NCI-H187 (cell line): ENCODE results near the gene RAB11FIP4.

Experiments used
- DNase-seq, 2 experiments: peaks; one replicate each; lab custom pipeline; 2025; lab: John Stamatoyannopoulos, UW

The RAB11FIP4 gene

DNA sequence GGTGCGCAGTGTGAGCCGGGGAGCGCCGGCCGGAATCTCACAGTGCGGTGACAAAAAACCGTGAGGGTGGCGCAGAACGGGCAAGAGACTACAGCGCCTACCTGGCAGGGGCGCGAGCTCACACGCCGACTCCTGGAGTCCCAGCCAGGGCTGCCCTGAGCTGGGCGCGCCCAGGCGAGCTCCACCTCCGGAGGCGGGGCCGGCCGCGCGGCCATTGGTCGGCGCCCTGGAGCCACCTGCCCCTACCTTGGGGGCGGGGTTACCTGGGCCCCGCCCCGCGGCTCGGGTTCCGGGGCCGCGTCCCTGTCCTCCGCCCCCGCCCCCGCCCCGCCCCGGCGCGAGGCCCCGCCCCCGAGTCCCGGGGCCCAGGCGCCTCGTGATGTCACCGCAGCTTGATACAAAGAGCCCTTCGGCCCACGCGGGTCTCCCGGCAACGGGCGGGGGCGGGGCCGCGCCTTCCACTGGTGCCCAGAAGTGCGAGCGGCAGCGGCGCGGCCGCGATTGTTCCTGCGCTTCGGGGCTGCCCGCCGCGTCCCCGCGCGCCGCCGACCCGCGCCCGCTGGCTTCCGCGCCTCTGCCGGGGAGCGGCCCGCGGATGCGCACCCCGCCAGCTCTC is 96.3 kb downstream of the RAB11FIP4 start:
- DNase-seq = peak; percentile 89 to 92

DNA sequence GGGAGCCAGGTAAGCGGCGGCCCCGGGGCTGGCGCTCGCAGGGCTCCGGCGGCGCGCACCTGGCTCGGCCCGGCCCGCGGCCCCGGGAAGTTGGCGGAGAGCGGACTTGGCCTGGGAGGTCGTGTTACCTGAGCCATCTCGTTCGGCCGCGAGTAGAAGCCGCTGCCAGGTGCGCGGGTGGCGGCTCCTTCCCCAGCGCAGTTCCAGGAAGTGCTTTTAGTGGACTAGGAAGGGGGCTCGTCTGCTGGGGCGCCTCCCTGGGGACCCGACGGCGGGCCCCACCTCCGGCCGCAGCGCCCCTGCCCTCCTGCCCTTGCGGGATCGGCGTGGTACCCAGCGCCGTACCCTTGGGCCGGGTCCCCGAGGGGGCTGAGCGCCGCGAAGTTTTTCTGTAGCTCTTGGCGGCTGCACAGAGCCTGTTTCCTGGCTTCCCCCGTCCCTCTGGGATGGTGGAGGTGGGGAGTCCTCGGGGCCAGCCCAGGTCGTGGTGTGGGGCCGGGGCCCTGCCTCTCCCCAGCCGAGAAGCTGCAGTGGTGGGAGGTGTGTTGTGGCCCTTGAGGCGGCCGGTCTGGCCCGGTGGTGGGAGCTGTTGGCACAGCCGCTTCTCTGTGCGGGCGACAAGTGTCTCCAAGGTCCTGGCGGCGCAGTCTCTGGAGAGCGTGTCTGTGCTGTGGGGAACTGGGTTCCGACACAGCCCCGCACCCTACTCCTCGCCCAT is 96.9 kb downstream of the RAB11FIP4 start:
- no peak for DNase-seq

DNA sequence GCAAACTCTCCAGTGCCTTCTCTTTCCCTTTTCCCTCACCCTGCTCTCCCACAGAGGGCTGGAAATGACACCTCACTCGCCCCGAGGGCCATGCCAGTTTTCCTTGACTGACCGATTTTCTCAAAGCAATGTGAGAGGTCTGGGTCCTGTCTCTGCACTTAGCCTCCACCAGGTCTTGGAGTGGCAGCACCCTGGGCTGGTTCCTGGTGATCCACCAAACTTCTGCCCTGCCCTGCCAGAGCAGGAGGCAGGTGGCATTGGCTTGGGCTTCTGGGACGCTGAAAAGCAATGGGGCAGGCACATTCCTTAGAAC is 97.5 kb downstream of the RAB11FIP4 start:
- no peak for DNase-seq

DNA sequence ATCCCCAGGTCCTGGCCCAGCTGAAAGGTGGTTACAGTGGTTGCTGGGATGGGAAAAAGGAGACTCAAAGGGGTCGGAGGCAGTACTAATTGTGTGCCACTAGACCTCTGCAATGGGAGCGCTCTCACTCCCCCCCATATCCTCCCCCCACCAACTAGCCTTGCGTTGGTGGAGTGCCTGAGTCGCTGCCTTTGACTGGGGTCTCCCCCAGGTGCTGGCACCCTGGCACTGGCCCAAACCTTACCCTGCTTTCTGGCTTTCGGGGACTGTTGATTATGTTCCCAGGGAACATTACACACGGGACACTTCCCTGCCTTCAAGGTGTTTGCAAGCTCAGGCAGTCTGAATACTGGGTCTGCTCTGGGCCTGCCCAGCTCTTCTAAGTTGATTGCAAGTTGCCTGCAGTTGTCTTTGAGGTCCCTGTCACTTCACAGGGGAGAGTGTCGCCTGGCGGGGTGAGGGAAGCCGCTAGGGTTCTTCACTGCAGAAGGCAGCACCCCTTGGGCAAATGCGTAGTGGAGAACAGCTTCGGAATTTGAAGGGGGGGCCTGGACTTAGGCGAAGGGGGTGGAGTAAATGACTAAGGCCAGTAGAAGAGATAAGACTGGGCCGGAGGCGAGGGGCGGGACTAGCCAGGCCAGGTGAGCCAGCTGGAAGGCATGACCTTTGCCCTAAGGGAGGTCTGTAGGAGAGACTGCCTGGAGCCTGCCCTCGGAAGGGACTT is 98.0 kb downstream of the RAB11FIP4 start:
- DNase-seq = no peak

DNA sequence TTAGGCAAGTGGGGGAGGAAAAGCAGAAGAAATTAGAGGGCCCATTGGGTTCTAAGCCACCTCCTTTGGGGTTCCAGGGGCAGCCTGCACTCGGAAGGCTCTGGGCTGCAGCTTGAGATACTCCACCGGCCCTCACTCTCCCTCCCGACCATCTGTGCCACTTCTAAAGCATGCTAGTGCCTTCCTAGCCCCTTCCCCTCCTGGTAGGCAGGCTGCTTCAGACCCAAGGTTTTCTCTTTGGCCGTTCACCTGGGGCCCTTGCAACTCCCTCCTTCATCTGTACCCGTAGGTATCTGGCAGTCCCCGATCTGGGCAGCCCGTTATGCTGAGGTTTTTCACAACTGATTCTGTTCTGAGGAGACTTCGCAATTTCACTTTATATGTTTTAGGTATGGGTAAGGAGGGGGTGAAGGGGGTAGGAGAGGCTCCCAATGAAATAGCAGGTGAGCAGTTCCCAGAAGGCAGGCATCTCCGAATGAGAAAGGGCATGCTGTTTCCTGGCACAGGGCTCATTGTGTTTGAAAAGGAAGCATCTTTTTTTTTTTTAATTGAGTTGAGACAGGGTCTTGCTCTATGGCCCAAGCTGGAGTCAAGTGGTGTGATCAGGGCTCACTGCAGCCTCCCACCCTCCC is 98.7 kb downstream of the RAB11FIP4 start:
- no peak for DNase-seq

DNA sequence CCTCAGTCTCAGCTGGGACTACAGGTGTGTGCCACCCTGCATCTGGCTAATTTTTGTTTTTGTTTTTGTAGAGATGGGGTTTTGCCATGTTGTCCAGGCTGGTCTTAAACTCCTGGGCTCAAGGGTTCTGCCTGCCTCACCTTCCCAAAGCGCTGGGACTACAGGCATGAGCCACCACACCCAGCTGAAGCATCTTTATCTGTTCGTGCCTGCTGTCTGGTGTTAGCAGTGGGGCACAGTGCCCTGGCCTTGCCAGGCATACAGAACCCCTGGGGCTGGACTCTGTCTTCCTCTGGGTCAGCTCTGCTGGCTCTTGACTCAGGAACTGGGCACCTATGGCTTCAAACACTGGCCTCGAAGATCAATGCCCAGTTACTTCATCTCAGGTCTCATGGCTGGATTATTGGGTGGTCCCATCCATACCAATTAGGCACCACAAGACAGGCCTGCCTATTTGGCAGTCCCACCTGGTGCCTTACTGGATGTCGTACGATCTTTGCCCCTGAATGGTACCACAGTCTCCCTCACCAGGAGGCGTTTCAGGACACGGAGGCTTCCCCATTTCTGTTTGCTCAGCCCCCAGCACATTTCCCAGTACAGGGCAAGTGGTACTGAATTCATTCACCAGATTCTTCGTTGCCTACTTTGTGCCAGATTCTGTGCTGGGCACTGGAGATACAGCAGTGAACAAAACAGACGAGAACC is 99.3 kb downstream of the RAB11FIP4 start:
- no peak for DNase-seq

DNA sequence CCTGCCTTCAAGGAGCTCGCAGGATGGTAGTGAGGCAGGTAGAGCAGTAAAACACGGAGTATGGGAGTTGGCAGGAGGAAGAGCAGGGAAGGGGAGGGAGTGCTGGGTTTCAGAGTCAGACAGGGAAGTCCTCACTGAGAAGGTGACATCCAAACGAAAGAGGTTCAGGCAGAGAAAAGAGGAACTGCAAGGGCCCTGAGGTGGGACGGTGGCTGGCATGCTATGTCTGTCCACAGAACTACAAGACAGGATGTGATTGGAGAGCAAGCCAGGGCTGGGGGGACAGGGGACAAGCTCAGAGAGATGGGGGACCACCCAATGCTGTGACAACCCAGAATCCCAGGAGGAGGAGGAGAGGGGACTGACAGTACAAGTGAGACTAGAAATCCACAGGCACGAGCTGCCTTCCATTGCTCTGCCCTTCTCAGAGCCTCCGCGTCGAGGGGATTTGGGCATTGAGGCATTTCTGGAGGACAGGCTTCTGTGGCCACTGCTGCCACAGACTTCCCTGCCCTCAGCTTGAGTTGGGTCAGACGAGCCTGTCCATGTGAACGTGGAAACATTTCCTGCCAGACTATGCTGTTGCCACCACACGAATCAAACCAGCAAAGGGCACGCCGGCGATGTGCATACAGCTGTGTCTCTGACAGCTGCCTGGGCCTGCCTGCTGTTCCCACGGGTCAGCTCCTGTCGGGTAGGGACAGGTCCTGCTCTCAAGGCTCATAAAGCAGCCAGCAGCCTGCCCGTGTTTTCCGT is 100.1 kb downstream of the RAB11FIP4 start:
- no peak for DNase-seq

DNA sequence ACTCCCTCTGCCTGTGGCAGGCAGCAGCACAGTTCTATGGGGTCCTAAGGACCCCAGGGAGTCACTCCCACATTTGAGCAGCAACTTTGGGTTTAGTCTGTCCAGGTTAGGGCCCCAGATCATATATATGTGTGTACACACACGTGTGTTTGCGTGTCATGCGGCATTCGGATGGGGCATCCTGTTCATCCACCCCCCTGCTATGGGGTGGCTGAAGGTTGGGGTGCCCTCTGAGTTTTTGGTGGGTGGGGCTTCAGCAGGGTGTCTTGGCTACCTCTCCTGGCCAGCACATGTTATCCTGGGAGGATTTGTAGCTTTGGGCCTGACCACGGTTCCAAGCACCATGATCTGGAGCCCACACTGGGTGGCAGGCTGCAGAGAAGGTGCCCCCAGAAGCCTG is 100.7 kb downstream of the RAB11FIP4 start:
- no peak for DNase-seq

DNA sequence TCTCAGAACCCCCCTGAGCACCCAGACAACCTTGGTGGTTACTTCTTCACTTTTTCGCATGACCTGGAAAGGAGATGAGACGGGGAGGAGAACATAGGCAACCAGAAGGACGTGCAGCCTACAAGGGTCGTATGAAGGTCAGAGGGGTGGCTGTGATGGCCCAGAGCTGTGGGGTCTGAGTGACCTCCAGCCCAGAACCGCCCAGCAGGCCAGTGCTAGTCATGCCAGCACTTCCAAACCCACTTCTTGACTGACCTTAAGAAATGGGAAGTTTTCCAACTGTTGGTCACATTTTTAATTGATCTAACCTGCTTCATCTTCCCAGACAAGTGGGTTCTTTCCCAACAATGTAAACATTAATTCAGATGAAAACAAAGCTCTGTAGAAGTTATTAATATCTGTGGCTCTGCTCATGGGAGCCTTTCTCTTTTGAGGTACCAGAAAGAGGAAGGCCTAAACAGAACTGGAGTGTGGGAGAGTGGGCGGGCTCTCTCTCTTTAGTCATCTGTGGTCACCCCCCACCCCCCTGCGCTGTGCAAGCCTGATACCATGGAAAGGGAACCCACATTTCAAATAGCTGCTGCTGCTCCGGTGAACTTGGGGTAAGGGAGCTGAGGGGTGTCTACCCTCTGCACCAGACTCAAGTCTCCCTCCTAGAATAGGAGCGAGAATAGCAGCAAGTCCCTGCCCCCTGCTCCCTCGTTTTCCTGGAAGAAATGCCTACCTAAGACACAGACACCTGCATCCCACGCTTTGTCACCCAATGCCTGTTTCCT is 101.6 kb downstream of the RAB11FIP4 start:
- DNase-seq = no peak

DNA sequence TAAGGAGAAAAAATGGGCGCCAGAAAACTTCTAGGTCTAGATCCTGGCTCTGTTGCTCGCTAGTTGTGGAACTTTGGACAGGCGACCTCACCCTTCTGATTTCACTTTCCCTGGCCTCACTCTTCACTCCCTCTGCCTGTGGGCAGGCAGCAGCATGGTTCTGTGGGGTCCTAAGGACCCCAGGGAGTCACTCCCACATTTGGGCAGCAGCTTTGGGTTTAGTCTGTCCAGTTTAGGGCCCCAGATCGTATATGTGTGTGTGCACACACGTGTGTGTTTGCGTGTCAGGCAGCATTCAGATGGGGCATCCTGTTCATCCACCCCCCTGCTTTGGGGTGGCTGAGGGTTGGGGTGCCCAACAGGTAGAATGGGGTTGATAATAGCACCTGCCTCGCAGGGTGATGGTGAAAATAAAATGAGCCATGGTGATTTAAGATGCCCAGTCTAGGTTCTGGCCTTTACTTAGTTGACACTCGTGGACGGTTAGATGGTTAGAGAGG is 102.2 kb downstream of the RAB11FIP4 start:
- no peak for DNase-seq

DNA sequence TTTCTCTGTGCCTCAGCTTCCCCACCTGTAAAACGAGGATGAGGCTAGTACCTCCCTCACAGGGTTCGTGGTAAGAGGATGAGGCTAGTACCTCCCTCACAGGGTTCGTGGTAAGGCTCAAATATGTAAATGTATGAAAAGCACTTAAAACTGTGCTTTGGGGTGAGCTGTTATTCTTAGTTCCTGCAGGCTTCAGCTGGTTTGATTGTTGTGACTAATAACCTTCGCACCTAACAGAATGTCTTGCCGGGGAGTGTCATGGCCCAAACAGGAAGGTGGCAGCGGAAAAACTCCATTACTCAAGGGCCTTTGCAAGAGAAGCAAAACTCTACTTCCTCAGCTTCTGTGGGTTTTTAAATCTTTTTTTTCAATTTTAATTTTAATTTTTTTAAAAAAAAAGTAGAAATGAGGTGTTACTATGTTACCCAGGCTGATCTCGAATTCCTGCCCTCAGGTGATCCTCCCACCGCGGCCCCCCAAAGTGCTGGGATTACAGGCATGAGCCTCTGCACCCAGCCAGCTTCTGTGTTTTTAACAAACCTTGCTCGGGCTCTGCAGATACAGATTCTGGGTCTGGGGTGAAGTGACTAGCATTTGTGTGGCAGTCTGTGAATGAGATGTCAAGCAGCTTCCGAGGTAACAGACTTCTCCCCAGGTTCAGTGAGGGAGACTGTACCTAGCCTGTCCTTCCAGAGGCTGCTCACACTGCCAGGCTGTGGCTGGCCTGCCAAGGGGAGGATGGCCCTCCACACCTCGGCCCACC is 103.0 kb downstream of the RAB11FIP4 start:
- DNase-seq = no peak

DNA sequence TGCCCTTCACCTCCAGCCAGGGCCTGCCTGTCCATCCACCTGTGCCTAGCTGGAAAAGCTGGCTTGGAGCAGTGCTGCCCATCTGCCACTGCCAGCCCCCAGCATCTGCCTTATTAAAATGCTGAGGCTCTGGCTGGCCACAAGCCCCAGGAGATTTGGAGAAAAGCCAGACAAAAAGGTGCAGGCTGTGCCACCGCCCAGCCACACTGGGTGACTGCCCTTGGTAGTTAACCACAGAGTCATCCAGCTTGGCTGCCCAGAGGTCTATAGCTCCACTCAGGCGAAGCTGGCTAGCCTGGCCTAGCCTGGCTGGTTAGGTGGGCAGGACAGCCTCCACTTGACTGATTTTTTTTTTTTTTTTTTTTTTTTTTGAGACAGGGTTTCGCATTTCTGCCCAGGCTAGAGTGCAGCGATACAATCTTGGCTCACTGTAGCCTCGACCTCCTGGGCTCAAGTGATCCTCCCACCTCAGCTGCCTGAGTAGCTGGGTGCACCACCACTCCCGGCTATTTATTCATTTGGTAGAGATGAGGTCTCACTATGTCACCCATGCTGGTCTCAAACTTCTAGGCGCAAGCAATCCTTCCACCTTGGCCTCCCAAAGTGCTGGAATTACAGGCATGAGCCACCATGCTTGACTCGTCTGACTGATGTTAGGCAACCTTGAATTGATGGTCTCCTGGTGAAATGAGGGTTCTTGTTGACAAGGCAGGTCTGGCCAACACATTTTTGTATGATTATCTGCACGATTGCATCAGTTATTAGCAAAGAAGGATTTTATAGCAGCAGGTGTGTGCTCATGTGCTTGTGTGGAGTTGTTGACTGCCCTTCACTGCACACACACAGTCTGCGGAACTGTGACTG is 103.8 kb downstream of the RAB11FIP4 start:
- no peak for DNase-seq

DNA sequence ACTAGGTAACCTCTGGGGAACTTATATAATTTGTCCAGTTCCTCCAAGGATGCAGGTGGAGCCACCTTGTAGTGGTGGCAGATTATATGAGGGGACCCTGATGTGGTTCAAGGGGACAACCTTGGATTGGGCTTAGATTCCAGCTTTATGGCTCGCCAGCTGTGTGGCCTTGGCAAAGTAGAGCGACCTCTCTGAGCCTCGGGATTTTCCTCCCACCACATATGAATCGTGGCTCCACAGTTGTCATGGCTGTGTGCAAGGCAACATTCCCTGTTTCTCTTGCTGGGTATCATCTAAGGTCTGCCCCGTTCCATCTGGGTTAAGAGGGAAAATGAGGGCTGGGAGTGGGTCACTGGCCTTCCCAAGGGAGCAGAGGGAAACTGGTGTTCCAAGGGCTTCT is 104.6 kb downstream of the RAB11FIP4 start:
- no peak for DNase-seq

DNA sequence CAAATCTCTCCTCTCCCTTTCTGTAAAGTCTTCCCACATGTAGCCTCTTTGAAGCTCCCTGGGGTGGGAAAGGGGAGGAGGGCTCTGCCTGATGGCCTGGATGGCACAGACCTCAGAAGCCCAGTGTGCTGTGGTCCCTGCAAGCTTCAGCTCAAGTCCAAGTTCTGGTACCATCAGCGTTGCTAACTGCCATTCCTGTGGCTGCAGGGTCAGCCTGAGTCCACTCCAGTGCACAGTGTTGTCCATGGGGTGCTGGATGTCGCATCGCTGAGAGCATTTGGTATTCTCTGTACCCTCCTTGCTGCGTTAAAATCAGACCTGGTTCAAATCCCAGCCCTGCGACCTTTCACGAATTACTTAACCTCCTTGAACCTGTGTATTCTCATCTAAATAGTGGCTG is 105.1 kb downstream of the RAB11FIP4 start:
- DNase-seq = no peak

DNA sequence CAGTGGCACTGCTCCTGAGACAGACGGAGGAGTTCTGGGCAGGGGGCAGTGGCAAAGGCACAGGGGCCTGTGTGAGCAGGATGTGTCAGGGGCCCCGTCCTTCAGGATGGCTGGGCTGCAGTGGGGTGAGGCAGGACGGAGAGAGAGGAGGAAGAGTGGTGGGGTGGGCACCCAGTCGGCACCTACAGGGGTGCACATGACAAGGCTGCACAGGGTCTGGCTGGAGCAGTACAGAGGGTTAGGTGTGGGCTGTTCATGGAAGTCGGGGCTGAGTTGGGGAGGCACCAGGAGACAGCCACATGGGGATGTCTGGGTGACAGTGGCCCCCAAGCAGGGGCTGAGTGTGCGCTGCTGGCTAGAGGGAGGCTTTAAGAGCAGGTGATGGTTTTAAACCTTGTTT is 106.0 kb downstream of the RAB11FIP4 start:
- no peak for DNase-seq

DNA sequence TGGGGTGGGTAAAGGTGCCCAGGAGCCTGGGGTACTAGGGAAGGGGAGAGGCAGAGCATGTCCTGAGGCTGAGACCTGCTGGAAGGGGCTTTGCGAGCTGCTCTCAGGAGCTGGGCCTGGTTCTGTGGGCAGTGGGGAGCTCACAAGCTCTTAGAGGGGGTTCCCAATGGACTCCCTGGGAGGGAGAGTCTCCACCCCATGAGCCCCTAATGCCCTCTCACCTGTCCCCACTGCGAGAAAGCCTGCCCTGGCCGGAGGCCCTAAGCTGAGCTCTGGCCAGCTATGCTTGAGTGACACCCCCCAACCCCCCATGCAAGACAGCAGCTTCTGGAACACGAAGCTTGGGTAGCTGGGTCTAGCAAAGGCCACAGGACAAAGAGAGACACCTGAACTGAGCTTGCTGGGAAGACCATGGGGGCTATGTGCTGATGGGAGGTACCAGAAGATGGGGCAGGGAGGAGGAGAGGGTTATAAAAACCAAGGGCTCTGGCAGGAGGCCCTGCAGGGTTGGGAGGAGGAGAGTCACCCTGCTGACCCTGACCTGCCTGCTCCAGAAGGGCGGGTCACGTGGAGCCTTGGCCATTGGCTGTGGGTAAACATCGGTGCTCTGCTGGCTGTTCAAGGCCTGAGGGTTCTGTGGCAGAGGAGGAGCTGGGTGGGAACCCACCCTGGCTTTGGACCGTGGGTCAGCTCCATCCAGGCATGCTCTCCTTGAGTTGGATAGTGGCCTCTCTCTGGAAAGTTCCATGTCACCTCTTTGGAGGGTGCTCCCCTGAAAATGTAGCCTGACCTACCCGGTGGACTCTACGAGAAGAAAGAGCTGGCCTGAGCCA is 106.7 kb downstream of the RAB11FIP4 start:
- DNase-seq = no peak

DNA sequence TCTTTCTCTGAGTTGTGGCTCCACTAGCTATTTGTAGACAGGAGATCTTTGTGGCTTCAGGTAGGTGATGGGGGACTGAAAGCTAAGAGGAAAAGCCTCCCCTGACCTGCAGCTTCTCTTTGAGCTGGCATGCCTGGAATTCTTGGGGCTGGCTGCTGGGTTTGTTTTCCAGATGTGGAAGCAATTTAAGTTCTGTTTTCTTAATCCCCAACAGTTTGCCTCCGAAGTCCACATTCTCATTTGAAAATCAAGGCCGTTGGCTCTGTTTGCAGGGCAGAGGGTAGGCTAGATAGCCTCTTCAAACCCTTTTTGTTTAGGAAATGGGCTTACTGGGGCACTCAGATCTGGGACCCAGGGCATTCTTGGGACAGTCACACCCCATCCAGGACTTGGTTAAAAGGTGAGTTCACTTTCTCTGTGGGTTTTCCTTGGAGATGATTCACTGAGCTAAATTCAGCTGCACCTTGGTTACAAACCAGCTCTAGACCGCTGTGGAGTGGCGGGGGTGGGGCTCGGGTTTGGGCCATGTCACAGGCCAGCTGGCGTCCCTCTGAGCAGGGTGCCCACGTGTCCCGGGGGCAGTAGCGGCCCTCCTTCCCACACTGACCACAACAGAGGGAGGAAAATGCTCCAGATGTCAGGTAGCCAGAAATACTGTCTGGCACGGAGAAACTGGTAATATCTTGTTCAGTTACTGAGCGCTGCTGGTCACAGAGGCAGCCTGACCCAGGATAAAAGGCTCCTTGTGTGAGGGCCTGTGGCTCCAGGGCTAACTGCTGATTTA is 108.5 kb downstream of the RAB11FIP4 start:
- DNase-seq = no peak
